H1 (cell line): ENCODE results near the gene POLDIP3. TPM values are rescaled to one million over a fixed set of nuclear protein-coding genes. Genes with fewer than 3 reads are reported as not detected.

Source experiments
- CTCF ChIA-PET: fragments of 300-600 bp; sonication (Branson Sonifier 250); formaldehyde crosslinking; loops from one replicate; lab custom pipeline; 2021; ENCODE audit not compliant: partially characterized antibody; lab: Charles Lee
- POLR2A ChIA-PET: fragments of 300-600 bp; sonication (Branson Sonifier 250); formaldehyde crosslinking; loops from one replicate; lab custom pipeline; 2021; ENCODE audit warnings: inconsistent platforms; ENCODE audit not compliant: partially characterized antibody; lab: Charles Lee
- DNase-seq, 2 experiments: peaks; one replicate each; pipeline versions ENCODE4 v3.0.0 to v3.0.0-alpha.2; 2010 to 2022; ENCODE audit warnings: low spot score in 2 of 2, low read depth in 1 of 2, mixed read lengths in 1 of 2
- FAIRE-seq: peaks from 2 replicates; lab custom pipeline; 2011; peaks lifted over from hg19 to GRCh38; lab: Jason Lieb, UNC
- H2AFZ ChIP-seq: 2 replicates; pipeline ENCODE4 v1.8.1; 2012; ENCODE audit warnings: low read length, inconsistent platforms
- H2AK5ac ChIP-seq: 2 replicates; pipeline ENCODE4 v1.6.1; 2013; ENCODE audit warnings: low read depth, low read length
- H2BK120ac ChIP-seq: replicated peaks from 2 replicates; pipeline ENCODE3; 2013; ENCODE audit warnings: low read depth, low read length, inconsistent platforms
- H2BK12ac ChIP-seq: 2 replicates; pipeline ENCODE4 v1.6.1; 2013; ENCODE audit warnings: low read depth, low read length
- H2BK15ac ChIP-seq: 2 replicates; pipeline ENCODE4 v1.6.1; 2013; ENCODE audit warnings: low read length
- H2BK20ac ChIP-seq: 2 replicates; pipeline ENCODE4 v1.6.1; 2013; ENCODE audit warnings: low read length
- H2BK5ac ChIP-seq: 2 replicates; pipeline ENCODE4 v1.6.1; 2013; ENCODE audit warnings: low read depth, low read length
- H3K14ac ChIP-seq: 2 replicates; pipeline ENCODE4 v1.6.1; 2013; ENCODE audit warnings: inconsistent platforms; ENCODE audit not compliant: insufficient read length
- H3K18ac ChIP-seq: 2 replicates; pipeline ENCODE4 v1.6.1; 2013; ENCODE audit warnings: low read length; ENCODE audit errors: extremely low read depth
- H3K23ac ChIP-seq: 2 replicates; pipeline ENCODE4 v1.6.1; 2013; ENCODE audit warnings: inconsistent platforms; ENCODE audit not compliant: insufficient read length
- H3K23me2 ChIP-seq: 2 replicates; pipeline ENCODE4 v1.6.1; 2013; ENCODE audit warnings: low read depth, low read length
- H3K27ac ChIP-seq: 2 replicates; pipeline ENCODE4 v1.6.1; 2011; ENCODE audit warnings: low read depth, low read length, inconsistent platforms
- H3K27me3 ChIP-seq, 4 experiments: replicated peaks in 1 of 4; 1 replicate in 1 of 4; 2 replicates in 3 of 4; pipeline versions ENCODE4 v1.6.1 to v1.8.1; 2011 to 2013; ENCODE audit warnings: low read length in 3 of 4, mild to moderate bottlenecking in 3 of 4, inconsistent platforms in 2 of 4, mixed read lengths in 2 of 4, moderate library complexity in 1 of 4; ENCODE audit not compliant: control insufficient read depth in 3 of 4, insufficient read depth in 3 of 4; ENCODE audit errors: extremely low read depth in 1 of 4
- H3K36me3 ChIP-seq, 4 experiments: 2 replicates each; pipeline versions ENCODE4 v1.6.1 to v1.8.1; 2011 to 2013; ENCODE audit warnings: mild to moderate bottlenecking in 4 of 4, low read length in 3 of 4, moderate library complexity in 2 of 4, control low read depth in 1 of 4, inconsistent platforms in 1 of 4; ENCODE audit not compliant: insufficient read depth in 4 of 4, control insufficient read depth in 2 of 4
- H3K4ac ChIP-seq: replicated peaks from 2 replicates; pipeline ENCODE3; 2013; ENCODE audit warnings: low read length, low read depth, mixed read lengths, inconsistent platforms; ENCODE audit not compliant: insufficient read length
- H3K4me1 ChIP-seq, 4 experiments: replicated peaks in 1 of 4; 1 replicate in 1 of 4; 2 replicates in 3 of 4; pipeline versions ENCODE4 v1.6.1 to v1.8.1; 2011 to 2013; ENCODE audit warnings: low read length in 3 of 4, inconsistent platforms in 2 of 4, mixed read lengths in 1 of 4; ENCODE audit not compliant: insufficient read depth in 4 of 4, control insufficient read depth in 3 of 4
- H3K4me2 ChIP-seq, 2 experiments: 2 replicates each; pipeline versions ENCODE4 v1.6.1 to v1.8.1; 2011 to 2013; ENCODE audit warnings: low read depth in 2 of 2, low read length in 2 of 2, control low read depth in 1 of 2, inconsistent platforms in 1 of 2, mild to moderate bottlenecking in 1 of 2; ENCODE audit not compliant: insufficient read depth in 1 of 2
- H3K4me3 ChIP-seq, 4 experiments: fragments of 200-600, 300-600 bp in 1 of 4; sonication (generic), shearing (Covaris generic), sonication (Bioruptor Twin) in 1 of 4; 2 replicates each; pipeline versions ENCODE4 v1.5.1 to v1.8.1; 2011 to 2016; ENCODE audit warnings: low read length in 4 of 4, low read depth in 3 of 4, control low read depth in 2 of 4, inconsistent platforms in 2 of 4, mild to moderate bottlenecking in 2 of 4, mixed read lengths in 1 of 4, moderate library complexity in 1 of 4; ENCODE audit not compliant: insufficient read depth in 2 of 4; ENCODE audit errors: extremely low read depth in 1 of 4
- H3K56ac ChIP-seq: replicated peaks from 2 replicates; pipeline ENCODE3; 2013; ENCODE audit warnings: low read depth, mild to moderate bottlenecking, mixed read lengths, low read length, inconsistent platforms; ENCODE audit not compliant: insufficient read length
- H3K79me1 ChIP-seq: 2 replicates; pipeline ENCODE4 v1.6.1; 2013; ENCODE audit warnings: low read depth, low read length, control low read depth
- H3K79me2 ChIP-seq, 2 experiments: 2 replicates each; pipeline versions ENCODE4 v1.6.1 to v1.8.1; 2012 to 2013; ENCODE audit warnings: low read length in 2 of 2, mild to moderate bottlenecking in 2 of 2, inconsistent platforms in 1 of 2; ENCODE audit not compliant: insufficient read depth in 2 of 2, control insufficient read depth in 1 of 2
- H3K9ac ChIP-seq, 4 experiments: replicated peaks in 1 of 4; 1 replicate in 1 of 4; 2 replicates in 3 of 4; pipeline versions ENCODE4 v1.6.1 to v1.8.1; 2011 to 2013; ENCODE audit warnings: low read depth in 3 of 4, low read length in 3 of 4, control low read depth in 2 of 4, mild to moderate bottlenecking in 2 of 4, moderate library complexity in 2 of 4, inconsistent platforms in 1 of 4; ENCODE audit errors: extremely low read depth in 1 of 4
- H3K9me3 ChIP-seq, 2 experiments: 2 replicates each; pipeline versions ENCODE4 v1.6.1 to v1.8.1; 2012 to 2013; ENCODE audit warnings: mild to moderate bottlenecking in 2 of 2, moderate library complexity in 2 of 2, control low read depth in 1 of 2, inconsistent platforms in 1 of 2, low read depth in 1 of 2, low read length in 1 of 2, mixed read lengths in 1 of 2; ENCODE audit not compliant: insufficient read depth in 2 of 2
- H4K20me1 ChIP-seq, 2 experiments: replicated peaks in 1 of 2; 2 replicates each; pipeline versions ENCODE3 to v1.8.1; 2011 to 2013; ENCODE audit warnings: inconsistent platforms in 2 of 2, low read length in 2 of 2, mild to moderate bottlenecking in 1 of 2; ENCODE audit not compliant: insufficient read depth in 2 of 2, control insufficient read depth in 1 of 2
- H4K5ac ChIP-seq: 2 replicates; pipeline ENCODE4 v1.6.1; 2013; ENCODE audit warnings: low read length, low read depth, mixed read lengths, inconsistent platforms; ENCODE audit not compliant: insufficient read length
- H4K8ac ChIP-seq: 2 replicates; pipeline ENCODE4 v1.8.0; 2013; ENCODE audit warnings: mild to moderate bottlenecking, moderate library complexity, low read length, inconsistent platforms; ENCODE audit not compliant: insufficient read depth; ENCODE audit errors: extremely low read depth
- H4K91ac ChIP-seq: replicated peaks from 2 replicates; pipeline ENCODE3; 2013; ENCODE audit warnings: low read length, mixed read lengths, inconsistent platforms; ENCODE audit not compliant: insufficient read length
- TBP ChIP-seq: IDR thresholded peaks from 2 replicates; pipeline ENCODE4 v1.6.1; 2011; ENCODE audit warnings: low read depth, low read length, improper control_type of control experiment
- WGBS, 2 experiments: shearing (Covaris generic) in 1 of 2; methylation state at CpG; one replicate each; pipeline versions ENCODE4 v1.1.6 to v1.1.7; 2013 to 2015; ENCODE audit warnings: low lambda C conversion rate in 2 of 2, mixed read lengths in 2 of 2, inconsistent platforms in 1 of 2, low coverage in 1 of 2, missing lambda C conversion rate in 1 of 2; ENCODE audit not compliant: insufficient replicate concordance in 2 of 2, insufficient coverage in 1 of 2, insufficient read length in 1 of 2; ENCODE audit errors: extremely low coverage in 1 of 2, missing lambda C conversion rate in 1 of 2; 5-methylcytosine and 5-hydroxymethylcytosine counted together
- polyA plus RNA-seq, 7 experiments: library from polyadenylated mRNA; depleted of rRNA in 3 of 7; stranded (reverse) in 5 of 7; unstranded in 2 of 7; fragments of >200 nt in 5 of 7; fragments of 200-250 nt in 2 of 7; gene quantifications; 1 replicate in 5 of 7; 2 replicates in 1 of 7; 4 replicates in 1 of 7; pipeline versions ENCODE4 v1.2.1 to v1.2.3, GENCODE V29; 2011 to 2013; ENCODE audit warnings: missing spikeins in 2 of 7, mixed read lengths in 2 of 7
- total RNA-seq: library from RNA; stranded (reverse); fragmentation: NEBNext Ultra II Directional; extraction: Animal tissue kit (Norgen Biotek cat#: 25700); gene quantifications from 2 replicates; pipeline ENCODE4 v1.2.1, GENCODE V29; 2021

POLDIP3 gene
- total and polyA plus RNA-seq, 2 of the 8 experiments (the other 6 are each of a cell fraction or from before 2014, with no cell fraction given), result 43.5 to 84.6 TPM

- no peak overlapping the region for H3K9ac ChIP-seq
- H3K4me3 ChIP-seq, result no peak overlapping the region
- POLR2A ChIA-PET, result interaction anchor here (9.4 kb wide), 1 partner anchor 41 kb away, joined by 74 read pairs; the partner anchor contains the start of gene POLDIP3
- no peak overlapping the region for H3K27ac ChIP-seq
- H4K8ac ChIP-seq, result no peak overlapping the region
- no peak overlapping the region for H4K5ac ChIP-seq
- H4K91ac ChIP-seq, result no peak overlapping the region
- H3K18ac ChIP-seq, result no peak overlapping the region
- H2AK5ac ChIP-seq, result no peak overlapping the region
- no peak overlapping the region for H3K56ac ChIP-seq
- H3K79me2 ChIP-seq, result no peaks in the 10 kb centered on the region
- H3K4me2 ChIP-seq, result no peak overlapping the region
- CTCF ChIA-PET, result interaction anchor here (1.1 to 3.9 kb wide), 2 partner anchors 35 to 149 kb away, joined by 3 to 22 read pairs; no protein-coding TSS in a partner anchor
- H3K23me2 ChIP-seq, result no peaks in the 10 kb centered on the region; the same call in 1 of the 2 replicates
- DNase-seq (no peak), FAIRE-seq (no peak)
- H3K36me3 ChIP-seq, result no peaks in the 10 kb centered on the region
- H3K9me3 ChIP-seq, result no peaks in the 10 kb centered on the region
- no peak overlapping the region for H3K23ac ChIP-seq
- H3K27me3 ChIP-seq, result no peaks in the 10 kb centered on the region
- H3K14ac ChIP-seq, result no peak overlapping the region
- H3K79me1 ChIP-seq, result no peaks in the 10 kb centered on the region; the same call in 1 of the 2 replicates
- H2BK5ac ChIP-seq, result no peak overlapping the region
- H3K4me1 ChIP-seq, result no peaks in the 10 kb centered on the region
- no peak overlapping the region for H2BK120ac ChIP-seq
- H4K20me1 ChIP-seq, result no peaks in the 10 kb centered on the region
- H2BK20ac ChIP-seq, result no peak overlapping the region
- no peak overlapping the region for H2BK15ac ChIP-seq
- H3K4ac ChIP-seq, result no peak overlapping the region
- H2BK12ac ChIP-seq, result no peak overlapping the region
- WGBS, 2 experiments, result 95% methylated on average over 6 of the region's 8 CpGs; no CpG with 5 or more reads in 1 of the 2 experiments
- H2AFZ ChIP-seq, result no peak overlapping the region
- no peak for TF ChIP-seq TBP
These were observed 41.9 kb upstream of the POLDIP3 start for GRCh38 chr22:42656578-42656977.
